Activated gamma-delta T cell treated with anti-CD3 and anti-CD28 coated beads, Interleukin-2, amount 50 U/mL, for 16 hours (primary cell): Measurements from ENCODE around the gene LDB2.
"Not testable (repeated sequence)": the region's sequence is repeated elsewhere in the genome, so short reads cannot be mapped to it uniquely, and the experiment has no call there.

Experiments used
- DNase-seq: peaks from one replicate; pipeline ENCODE4 v3.0.0-alpha.2; 2020; ENCODE audit warnings: low read depth

Gene LDB2

DNA sequence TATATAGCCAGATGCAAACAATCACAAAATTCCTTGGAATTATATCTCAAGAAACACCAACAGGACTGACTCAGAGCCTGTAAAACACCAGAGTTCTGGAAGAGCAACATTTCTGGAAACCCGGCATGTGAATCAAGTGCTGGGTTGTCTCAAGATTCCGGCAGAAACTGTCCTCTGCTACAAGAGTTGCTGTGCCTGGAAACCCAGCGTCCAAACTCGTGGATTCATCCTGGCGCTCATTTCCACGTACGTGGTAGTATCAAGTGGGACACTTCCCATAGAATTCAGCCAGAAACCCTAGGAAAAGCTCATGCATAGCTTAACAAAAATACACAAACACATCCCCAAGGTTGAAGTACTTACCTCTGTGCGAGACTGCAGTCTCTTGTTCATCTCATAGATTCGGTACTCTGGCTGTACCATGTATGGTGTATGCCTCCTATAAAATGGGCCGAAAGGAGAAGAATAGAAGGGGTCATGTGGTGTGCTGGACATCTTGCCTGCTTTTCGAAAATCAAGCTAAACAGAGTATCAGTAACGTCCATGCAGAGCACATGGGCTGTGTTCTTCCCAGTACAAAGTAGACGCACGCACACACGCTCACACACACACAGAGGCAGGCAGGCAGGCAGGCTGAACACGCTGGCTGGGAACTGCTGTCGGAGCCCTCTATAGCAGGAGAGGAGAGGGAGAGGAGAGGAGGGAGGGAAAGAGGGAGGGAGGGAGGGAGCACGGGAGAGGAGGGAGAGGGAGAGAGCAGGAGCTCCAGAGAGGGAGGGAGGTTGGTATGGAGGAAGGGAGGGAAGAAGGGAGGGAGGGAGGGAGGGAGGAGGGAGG lies at the start of gene LDB2:
Gene LDB2, minus strand, starts transcription at position 655 of the 837 bp plus-strand sequence.
- no peak for DNase-seq

GRCh38 chr4:16942491-16942890 lies 44.0 kb upstream of the LDB2 start:
- DNase-seq, result no peak

GRCh38 chr4:16939178-16939577 lies 40.7 kb upstream of the LDB2 start:
- no peak for DNase-seq

DNA sequence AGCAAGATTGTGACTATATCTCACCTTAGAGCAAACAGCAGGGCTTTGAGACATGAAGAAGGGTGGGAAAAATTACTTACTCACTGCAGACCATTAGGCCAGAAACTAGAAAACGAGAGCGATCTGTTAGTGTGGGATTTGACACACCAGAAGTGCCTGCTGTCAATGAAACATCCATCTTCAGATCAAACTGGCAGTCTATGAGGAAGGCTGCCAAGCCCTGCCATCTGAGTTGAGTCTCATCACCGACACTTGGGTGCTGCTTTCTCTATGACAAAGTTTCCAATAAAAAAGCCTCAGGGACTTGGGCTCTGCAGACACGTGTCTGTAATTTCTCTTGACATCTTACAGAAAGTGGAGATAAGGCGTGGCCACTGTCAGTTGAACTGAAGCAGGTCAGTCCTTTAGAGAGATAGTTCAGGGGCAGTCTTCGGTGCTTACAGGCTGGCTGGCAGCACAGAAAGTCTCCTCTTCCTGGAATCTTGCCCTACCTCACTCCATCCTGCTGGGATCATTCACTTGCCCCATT lies 40.1 kb upstream of the LDB2 start:
- no peak for DNase-seq

DNA sequence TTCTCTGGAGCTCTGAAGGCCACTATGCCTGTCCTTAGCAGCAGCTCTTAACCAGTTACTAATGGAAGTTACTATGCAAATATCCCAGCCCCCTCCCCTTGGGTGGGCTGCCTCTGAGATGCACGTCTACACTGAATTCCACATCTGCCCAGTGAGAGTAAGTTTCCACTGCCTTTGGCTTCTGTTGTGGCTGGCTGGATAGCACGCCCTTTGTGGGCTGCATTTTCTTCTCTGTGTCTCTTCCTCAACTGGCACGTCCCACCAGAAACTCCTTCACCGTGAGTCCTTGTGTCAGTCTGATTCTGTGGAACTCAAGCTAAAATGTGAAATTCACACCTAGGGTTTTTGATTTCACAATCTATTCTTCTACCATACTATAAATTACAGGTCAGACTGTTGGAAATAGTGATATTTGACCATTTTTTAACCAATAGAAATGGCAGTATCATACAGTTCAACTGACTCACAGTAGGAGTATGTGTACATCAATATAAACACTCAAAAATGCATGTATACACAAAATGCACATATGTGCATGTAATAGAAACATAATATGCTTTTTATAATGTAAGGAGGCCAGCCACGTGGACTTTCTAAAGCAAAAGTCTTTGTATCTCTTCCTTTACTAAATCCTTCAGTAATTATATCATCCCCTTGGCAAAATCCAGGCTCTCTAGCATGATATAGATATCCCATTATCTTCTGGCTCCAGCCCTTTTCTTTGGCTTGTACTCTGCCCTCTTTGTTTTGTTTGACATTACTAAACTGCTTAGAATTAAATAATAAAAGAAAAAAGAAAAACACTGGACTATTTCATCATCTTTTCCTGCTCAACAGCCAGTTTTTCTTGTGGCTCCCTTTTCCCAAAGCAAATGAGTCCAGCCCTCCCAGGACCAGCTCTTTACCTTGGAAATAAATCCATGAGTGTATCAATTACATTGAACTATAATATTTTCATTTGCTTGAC lies 33.2 kb upstream of the LDB2 start:
- no peak for DNase-seq

DNA sequence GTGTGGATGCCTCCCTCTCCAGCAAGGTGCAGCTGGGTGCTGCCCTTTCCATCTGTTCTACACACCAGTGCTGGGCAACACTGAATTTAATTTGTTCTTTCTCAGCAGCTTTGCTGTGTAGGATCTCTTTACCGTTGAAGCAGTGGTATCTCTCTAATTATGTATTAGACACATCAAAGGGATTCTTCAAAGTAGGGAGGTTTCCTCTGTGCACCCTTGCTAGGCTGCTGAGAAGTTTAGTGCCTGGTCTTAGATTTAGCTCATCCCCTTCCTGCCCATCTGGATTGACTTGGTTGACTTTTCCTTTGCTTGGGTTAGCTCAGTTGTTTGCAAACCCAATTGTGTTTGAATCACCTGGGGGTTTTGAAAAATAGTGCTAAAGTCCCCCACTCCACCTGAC lies 27.8 kb upstream of the LDB2 start:
- DNase-seq, result no peak

DNA sequence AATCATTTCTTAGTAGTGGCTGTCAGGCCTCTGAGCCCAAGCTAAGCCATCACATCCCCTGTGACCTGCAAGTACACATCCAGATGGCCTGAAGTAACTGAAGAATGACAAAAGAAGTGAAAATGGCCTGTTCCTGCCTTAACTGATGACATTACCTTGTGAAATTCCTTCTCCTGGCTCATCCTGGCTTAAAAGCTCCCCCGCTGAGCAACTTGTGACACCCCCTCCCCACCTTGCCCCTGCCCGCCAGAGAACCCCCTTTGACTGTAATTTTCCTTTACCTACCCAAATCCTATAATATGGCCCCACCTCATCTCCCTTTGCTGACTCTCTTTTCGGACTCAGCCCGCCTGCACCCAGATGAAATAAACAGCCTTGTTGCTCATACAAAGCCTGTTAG lies 20.3 kb upstream of the LDB2 start:
- DNase-seq, result not testable (repeated sequence)

- peak; percentile 53 for DNase-seq
These were observed 18.4 kb upstream of the LDB2 start for GRCh38 chr4:16916719-16917337.

GRCh38 chr4:16916031-16916430 lies 17.6 kb upstream of the LDB2 start:
- no peak for DNase-seq

- no peak for DNase-seq
These were observed 15.8 kb upstream of the LDB2 start for GRCh38 chr4:16914208-16914607.

GRCh38 chr4:16912896-16913295 lies 14.5 kb upstream of the LDB2 start:
- DNase-seq, result no peak

DNA sequence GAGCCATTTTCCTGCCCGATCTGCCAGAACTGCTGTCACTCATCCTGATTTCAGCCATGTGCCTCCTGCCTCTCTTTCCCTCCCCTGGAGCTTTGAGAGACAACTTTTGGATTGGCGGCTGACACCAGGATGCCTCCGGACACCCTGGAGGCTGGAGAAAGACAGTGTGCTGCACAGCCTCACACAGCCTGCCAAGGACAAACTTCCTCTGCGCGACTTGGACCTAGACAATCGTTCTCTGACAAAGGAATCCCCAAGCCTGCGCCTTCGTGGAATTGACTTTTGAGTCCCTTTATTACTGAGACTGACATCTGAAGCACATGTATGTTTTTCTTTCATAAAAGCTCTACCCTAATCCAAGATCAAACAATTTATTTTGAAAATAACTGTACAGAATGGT lies 10.8 kb upstream of the LDB2 start:
- DNase-seq, result no peak

DNA sequence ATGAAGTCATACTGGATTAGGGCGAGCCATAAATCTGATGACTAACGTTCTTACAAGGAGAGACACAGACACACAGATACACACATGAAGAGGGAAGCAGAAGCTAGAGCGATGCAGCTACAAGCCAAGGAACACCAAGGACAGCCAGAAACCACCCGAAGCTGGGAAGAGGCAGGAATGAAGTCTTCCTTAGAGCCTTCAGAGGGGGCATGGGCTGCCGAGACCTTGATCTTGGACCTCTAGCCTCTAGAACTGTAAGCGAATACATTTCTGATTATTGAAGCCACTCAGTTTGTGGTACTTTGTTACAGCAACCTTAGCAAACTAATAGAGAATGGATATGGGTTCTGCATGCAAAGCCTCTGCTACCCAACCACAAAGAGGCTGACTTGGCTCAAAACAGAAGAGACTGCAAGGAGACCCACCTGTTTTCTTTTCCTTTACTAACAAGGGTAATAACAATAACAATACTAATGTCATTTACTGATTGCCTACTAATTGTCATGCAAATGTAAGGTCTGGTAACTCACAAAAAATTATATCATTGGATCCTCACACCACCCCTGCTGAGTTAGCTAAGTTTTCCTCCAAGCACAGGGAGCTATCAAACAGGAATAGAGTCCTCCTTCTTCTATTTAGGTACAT lies 10.1 kb upstream of the LDB2 start:
- DNase-seq, result no peak

GRCh38 chr4:16900325-16900724 lies 1.9 kb upstream of the LDB2 start:
- no peak for DNase-seq

- DNase-seq, result no peak
These were observed 1.3 kb downstream of the LDB2 start for GRCh38 chr4:16896881-16897750.

DNA sequence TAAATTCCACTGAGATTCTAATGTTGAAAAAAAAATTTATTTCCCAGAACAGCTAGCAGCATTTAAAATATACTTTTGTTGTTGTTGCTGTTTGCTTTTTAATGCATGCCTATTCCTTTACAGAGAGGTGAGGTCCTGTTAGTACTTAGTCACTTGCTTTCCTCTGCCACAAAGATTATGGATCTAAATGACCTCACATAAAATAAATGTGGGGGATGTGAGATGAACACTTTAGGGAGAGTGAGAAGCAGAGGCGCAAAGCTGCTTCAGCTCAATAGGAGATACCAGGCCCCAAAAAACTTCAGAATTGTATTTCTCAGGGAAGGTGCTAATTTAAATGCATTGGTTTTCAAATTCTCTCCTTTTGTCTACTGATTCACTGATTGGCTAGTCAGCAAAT lies 4.0 kb downstream of the LDB2 start:
- DNase-seq, result no peak

DNA sequence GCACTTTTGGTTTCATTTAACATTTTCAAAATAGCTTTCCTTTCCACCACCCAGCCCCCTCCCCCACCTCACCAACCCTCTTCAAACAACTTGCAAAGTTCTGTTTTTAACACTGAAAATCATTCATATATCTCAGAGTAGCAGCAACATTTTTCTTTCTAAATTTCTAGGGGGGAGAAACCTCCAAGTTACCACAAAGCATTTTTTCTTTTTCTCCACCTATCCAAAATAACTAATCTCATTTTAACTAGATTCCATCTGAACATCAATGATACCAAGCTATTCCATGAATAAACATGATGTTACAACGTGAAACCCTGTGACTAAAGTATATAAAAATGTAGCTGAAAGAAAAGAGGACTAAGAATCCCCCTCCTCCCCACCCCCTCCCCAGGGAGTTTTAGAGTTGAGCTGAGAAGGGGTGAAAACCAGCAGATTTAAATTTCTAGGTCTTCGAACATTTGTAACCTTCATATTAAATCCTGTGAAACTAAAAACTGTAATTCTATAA lies 5.2 kb downstream of the LDB2 start:
- no peak for DNase-seq

DNA sequence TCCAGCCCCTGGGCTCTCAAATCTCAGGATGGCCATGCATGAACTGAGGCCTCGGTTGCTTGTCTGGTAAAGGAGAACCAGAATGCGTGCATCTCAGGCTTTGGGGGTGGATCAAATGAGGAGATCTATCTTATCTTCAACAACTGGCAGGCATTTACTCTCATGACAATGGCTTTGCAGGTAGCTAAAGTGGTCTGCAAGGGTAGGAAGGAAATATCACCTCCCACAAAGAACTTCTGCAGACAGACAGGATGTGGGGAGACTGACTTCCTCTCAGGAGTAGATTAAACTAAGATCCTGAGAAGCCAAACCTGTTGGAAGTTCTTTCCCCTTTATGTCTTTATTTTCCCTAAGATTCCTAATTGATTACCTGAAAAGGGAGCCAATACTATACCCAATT lies 7.8 kb downstream of the LDB2 start:
- DNase-seq, result peak; percentile 3

DNA sequence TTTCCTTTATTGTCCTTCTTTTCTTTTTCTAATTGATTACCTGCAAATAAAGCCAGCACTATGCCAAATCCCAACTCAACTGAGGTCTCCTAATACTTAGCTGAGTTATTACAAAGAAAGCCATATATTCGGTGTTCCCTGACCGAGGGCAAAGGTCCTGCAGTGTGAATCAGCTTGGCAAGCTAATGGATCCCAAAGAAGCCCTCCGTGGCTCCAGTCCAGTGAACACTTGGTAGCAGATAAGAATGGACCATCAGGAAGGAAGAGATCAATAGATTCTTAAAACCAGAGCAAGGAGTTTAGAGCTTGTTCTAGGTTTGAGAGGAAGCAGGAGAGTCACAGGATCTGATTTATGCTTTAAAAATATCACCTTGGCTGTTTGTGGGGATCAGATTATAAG lies 8.5 kb downstream of the LDB2 start:
- no peak for DNase-seq

- DNase-seq, result no peak
These were observed 10.6 kb downstream of the LDB2 start for GRCh38 chr4:16887887-16888286.
